Erythroblast (primary cell): ENCODE measurements around the gene ANKMY1.

Source experiments
- GATA1 ChIP-seq: IDR thresholded peaks from 2 replicates; pipeline ENCODE4 v1.6.1; 2011; ENCODE audit warnings: low read depth, mild to moderate bottlenecking, control low read depth, low read length, moderate library complexity
- POLR2A ChIP-seq: IDR thresholded peaks from 2 replicates; pipeline ENCODE4 v1.6.1; 2011; ENCODE audit warnings: mild to moderate bottlenecking, low read length

DNA sequence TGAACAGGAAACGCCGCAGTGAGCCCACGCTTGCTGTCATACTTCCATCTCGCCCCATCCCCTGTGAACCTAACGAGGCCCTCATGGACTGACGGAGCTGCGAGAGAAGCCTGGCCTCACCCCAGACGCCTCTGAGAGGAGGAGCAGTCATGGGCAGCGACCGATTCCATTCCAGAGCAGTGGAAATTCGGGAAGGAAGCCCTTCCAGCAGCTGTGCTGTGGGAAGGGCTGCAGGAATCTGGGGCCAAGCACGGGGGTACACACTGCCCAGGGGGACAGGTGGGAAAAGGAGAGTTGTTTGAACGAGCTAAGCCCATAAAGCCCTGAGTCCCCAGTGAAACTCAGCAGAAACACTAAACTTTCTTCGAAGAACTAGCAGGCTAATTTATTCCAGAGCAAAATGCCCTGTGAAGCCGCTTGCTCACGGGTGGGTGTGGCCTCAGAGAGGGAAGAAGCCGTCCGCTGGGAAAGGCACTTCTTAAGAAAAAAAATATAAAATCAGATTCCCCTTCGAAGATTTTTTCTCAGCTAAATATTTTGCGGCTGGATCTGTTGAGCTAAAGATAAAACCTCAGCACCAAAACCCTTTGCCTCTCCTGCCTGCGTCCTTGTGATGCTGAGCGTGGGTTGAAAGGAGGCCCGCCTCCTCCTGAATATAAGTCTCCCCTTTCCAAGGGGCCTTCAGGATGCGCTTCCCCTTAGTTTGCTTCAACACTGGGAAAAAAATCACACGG is 38.2 kb downstream of the ANKMY1 start:
- TF ChIP-seq POLR2A (no peak), GATA1 (no peak)
